Measurements from ENCODE around the gene CAGE1.

The CAGE1 gene
- total RNA-seq, result 0.21 to 4.1 reads per million in 2 donors

DNA sequence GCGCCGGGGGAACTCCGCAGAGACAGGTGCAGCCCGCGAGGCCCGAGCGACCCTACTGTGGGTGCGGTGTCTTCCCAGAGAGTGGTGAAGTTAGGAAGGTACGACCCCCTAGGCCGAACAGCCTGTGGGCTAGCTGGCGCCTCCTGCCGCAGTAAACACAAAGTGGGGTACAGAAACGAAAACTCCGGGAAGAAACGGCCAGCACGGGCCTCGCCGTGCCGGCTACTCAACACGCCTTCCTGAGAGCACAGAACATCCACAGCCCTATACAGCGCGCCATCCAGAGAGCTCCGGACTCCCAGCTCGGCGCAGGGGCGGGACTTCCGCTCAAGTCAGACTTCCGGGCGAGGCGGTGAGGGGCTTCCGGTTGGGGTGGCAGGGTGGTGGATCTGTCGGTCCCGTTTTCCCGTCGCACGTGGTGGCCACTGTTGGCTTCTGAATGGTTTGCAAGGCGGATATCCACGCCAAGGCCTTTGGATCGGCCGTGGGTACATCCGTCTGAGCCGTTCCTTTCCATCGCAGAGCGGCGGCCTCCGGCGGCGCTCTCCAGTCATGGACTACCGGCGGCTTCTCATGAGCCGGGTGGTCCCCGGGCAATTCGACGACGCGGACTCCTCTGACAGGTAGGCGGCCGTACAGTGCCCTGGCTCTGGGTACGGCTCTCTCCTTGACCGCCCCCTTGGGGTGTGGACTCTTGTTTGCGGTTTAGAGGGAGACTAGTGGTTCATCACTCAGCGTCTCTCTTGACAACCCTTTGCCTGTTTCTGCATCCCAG is at the start of gene CAGE1, which contains the start of gene RIOK1:
CAGE1 (minus strand) TSS at position 292 of the 775 bp plus-strand sequence. CDS start 2,569 bp downstream, outside the sequence.
RIOK1 (plus strand) TSS at position 358 of the 775 bp plus-strand sequence; CDS start at position 553, 195 bp downstream.
- DNase-seq, result peak; percentile 91

GRCh38 chr6:7439228-7439627 is 49.7 kb upstream of the CAGE1 start:
- DNase-seq, result no peak

GRCh38 chr6:7438011-7438410 is 48.5 kb upstream of the CAGE1 start:
- no peak for DNase-seq

DNA sequence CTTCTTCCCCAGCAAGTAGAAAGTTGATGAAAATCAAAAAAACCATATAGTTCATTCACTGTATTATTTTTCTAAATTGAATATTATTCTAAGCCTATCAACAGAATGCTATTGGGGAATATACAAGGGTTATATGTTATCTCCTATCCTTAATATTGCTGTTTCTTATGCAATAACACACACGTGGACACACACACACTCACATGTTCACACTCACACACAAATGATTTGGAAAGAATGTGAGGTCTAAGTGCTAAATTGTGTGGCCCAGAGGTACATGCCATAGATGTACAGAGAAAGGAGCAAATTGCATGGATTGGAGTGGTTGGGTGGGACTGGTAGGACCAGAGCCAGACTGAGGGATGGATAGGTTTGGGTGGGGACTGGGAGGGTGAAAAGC is 45.1 kb upstream of the CAGE1 start:
- DNase-seq, result no peak

- DNase-seq, result no peak
These were observed 43.6 kb upstream of the CAGE1 start for GRCh38 chr6:7433121-7433617.

DNA sequence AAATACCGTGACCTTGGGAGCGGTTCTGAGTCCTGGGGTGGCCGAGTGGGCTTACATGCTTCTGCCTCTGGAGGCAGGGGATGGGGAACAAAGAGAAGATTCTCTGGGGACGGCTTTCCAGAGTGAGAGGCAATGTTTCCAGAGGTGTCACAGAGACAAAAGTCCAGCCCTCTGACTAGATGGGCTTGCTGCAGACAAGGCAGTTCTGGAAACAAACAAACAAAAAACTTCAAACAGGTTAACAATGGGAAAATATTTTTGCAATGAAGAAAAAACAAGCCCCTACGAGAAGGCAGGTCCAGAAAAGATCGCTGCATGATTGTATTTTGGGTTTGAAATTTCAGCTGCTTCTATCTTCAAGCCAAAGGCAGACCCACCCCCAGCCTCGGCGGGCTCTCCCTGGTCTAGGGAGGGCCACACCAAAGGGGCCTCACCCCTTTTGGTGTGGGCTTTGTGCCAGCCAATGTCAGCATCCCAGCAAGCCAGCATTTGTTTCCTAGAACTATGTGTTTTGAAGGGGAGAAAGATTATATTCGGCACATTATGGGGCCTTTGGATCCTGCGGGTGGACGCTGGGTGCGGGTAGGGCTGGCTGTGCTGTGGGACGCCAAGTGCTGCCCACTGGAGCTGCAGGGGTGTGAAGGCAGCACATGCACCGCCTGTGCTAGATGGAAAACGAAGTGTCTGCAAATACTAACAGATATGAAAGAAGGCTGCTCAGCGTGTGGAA is 43.0 kb upstream of the CAGE1 start:
- DNase-seq, result no peak

DNA sequence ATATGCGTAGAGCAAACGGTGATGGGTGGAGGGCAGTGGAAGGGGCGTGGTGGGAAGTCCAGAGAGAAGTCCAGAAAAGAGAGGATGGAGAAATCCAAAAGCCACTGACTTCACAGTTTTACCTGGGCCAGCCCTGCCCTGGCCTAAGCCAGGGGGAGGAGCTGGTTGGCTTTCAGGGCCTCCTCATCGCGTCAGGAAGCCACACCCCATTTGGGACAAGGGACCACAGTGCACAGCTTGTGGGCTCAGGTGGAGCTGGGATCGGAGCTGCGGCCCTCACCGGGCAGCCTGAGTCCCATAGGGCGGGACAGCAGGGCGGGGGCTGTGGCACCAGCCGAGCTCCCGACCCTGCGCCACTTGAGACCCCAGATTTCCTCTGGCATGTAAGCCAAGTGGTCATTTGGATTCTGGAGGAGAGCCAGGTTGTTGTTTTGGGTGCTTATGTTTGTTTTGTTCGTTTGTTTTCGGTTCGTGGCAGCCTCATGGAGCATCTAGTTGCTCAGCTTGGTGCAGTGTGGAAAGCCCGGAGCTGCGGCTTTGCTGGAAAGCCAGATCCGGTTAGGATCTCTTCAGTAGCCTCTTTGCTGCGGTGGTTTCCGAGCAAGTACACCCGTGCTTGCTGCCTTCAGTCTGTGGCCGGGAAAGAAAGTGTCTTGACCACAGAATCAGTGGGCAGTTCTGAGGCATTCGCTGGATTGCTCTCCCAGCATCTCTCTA is 42.3 kb upstream of the CAGE1 start:
- no peak for DNase-seq

GRCh38 chr6:7431313-7431673 is 41.8 kb upstream of the CAGE1 start:
- no peak for DNase-seq

DNA sequence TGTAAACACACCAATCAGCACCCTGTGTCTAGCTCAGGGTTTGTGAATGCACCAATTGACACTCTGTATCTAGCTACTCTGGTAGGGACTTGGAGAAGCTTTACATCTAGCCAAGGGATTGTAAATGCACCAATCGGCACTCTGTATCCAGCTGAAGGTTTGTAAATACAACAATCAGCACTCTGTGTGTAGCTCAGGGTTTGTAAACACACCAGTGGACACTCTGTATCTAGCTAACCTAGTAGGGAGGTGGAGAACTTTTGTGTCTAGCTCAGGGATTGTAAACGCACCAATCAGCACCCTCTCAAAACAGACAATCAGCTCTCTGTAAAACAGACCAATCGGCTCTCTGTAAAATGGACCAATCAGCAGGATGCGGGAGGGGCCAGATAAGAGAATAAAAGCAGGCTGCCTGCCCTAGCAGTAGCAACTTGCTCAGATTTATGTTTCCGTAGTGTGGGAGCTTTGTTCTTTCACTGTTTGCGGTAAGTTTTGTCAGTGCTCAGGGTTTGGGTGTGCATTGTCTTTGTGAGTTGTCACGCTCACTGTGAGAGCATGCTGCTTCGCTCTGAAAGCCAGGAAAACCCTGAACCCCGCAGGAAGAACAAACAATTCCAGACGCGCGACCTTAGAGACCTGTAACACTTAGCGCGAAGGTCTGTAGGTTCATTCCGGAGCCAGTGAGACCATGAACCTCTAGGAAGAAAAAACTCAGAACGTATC is 37.1 kb upstream of the CAGE1 start:
- no peak for DNase-seq

GRCh38 chr6:7425808-7426190 is 36.3 kb upstream of the CAGE1 start:
- no peak for DNase-seq

GRCh38 chr6:7424967-7425807 is 35.6 kb upstream of the CAGE1 start:
- DNase-seq, result no peak

GRCh38 chr6:7424058-7424457 is 34.5 kb upstream of the CAGE1 start:
- DNase-seq, result no peak

GRCh38 chr6:7421066-7421465 is 31.5 kb upstream of the CAGE1 start:
- DNase-seq, result no peak

GRCh38 chr6:7419065-7419464 is 29.5 kb upstream of the CAGE1 start:
- no peak for DNase-seq

GRCh38 chr6:7418238-7418905 is 28.8 kb upstream of the CAGE1 start:
- no peak for DNase-seq

GRCh38 chr6:7417684-7418083 is 28.1 kb upstream of the CAGE1 start:
- DNase-seq, result no peak

DNA sequence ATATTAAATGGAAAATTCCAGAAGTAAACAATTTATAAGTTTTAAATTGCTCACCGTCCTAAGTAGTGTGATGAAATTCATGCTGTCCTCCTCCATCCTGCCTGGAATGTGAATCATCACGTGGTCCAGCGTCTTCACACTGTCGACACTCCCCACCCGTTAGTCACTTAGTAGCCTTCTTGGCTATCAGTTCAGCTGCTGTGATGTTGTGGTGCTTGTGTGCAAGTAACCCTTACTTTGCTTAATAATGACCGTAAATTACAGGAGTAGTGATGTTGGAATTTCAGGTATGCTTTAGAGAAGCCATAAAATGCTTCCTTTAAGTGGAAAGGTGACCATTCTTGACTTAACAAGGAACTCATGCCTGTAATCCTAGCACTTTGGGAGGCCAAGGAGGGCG is 25.3 kb upstream of the CAGE1 start:
- no peak for DNase-seq

DNA sequence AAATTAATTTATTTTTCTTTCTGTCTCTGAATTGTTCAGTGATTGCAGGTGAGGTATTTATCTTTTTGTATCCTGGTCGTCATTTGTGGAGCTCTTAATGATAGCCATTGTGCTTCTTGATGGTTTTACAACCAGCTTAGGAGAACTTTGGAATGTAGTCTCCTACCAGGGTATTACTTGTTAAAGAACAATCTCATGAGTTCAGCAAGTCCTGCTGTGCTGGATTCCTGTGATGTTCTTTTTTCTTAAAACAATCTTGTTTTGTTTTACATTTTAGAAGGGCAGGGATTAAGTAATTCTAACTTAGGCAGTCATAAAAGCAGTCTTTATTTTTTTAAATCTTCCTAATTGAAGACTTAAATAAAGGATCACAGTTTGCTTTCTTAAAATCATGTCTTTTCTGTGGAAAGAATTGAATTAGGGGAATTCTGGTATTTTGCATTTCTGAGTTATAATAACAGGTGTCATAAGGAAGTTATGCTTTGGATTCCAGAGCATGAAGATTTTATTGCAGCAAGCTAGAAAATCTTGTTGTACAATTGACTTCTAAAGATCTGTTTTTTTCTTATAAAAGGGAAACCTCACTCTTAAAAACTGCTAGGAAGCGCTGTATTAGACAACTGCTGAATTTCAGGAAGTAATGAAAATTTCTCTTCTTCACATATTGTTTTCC is 23.7 kb upstream of the CAGE1 start:
- DNase-seq, result no peak

DNA sequence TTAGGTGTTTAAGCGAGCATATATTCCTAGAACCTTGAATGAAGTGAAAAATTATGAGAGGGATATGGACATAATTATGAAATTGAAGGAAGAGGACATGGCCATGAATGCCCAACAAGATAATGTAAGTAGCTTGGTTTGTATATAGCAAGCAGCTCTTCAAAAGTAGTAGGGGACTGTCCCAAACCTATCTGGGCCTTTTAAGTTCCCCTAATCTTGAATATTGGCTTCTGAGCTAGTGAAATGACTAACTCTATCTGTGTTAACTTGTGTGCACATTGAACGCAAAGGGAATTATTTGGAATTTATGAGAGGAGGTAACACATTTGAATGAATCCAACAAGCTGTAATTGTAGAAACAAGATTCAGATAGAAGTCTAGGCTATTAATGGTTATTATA is 21.8 kb upstream of the CAGE1 start:
- no peak for DNase-seq

DNA sequence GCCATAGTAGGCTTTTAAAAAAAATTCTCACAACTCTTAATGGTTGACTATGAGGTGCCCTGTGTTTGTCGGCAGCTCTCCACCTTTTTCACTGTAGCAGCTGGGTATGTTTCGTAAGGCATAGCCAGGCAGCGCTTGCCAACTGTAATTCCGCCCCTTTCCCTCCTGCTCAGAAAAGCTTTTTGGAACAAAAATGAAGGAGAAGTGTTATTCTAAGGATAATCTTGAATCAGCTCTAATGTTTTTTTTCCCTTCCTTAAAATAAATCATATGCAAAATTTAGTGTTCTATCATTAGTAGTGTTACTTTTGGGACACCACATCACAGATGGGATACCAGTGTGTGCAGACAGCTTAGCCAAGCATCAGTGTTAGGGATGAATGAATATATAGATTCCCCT is 21.3 kb upstream of the CAGE1 start:
- no peak for DNase-seq

- no peak for DNase-seq
These were observed 20.2 kb upstream of the CAGE1 start for GRCh38 chr6:7409740-7410139.
